ENCODE data around the gene ITPRIP. TPM values are rescaled to one million over a fixed set of nuclear protein-coding genes. Genes with fewer than 3 reads are reported as not detected.

Gene ITPRIP
- total RNA-seq, 1 experiment from 2014 or later = 22.5 TPM

DNA sequence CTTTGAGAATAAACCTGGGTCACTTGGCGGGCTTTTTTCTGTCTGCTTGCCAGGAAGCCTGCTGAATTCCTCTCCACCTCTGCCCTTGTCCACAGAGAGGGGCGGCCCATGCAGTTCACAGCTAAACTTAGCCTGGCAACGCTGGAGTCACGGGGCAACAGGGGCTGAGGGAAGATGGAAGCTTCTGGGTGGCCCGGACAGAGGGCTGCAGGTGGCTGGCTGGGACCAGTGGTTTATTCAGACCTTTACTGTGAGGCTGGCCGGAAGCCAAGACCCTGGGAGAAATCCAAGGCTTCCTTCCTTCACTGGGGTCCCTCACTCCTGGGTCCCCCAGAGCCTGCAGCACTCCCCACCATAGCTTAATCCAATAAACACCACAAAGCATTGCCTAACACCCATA is 17.0 kb downstream of the ITPRIP start:
- Histone ChIP-seq H3K4me2 (ENCODE audit: insufficient read depth, insufficient read length, low read length) (no peak overlapping the region), H3K9me3 (ENCODE audit: control insufficient read depth, low read depth, low read length) (no peaks in the 10 kb centered on the region), H3K23me2 (ENCODE audit: insufficient read length, low read depth, low read length, poor library complexity, severe bottlenecking) (no peaks in the 10 kb centered on the region), H4K91ac (ENCODE audit: insufficient read length, low read depth, low read length) (no peak overlapping the region), H3K27ac (ENCODE audit: insufficient read length, low read depth, low read length) (no peak overlapping the region), H2AFZ (ENCODE audit: low read length) (no peak overlapping the region), H2BK12ac (ENCODE audit: insufficient read length, low read depth, low read length) (no peak overlapping the region), H3K4ac (ENCODE audit: low read depth, low read length) (no peak overlapping the region), H3K4me1 (ENCODE audit: insufficient read depth, low read length) (peaks cover 27% of the 10 kb centered on the region), H3K79me1 (ENCODE audit: insufficient read depth, low read depth, low read length, poor library complexity, severe bottlenecking) (no peaks in the 10 kb centered on the region), H3K56ac (ENCODE audit: insufficient read length, low read depth, low read length) (no peak overlapping the region), H4K20me1 (ENCODE audit: control insufficient read depth, insufficient read depth, insufficient read length) (no peaks in the 10 kb centered on the region), H3K14ac (ENCODE audit: insufficient read depth, low read length) (no peak overlapping the region), H2BK5ac (ENCODE audit: insufficient read length, low read length) (no peak overlapping the region), H2BK20ac (ENCODE audit: low read depth, low read length, poor library complexity, severe bottlenecking) (no peak overlapping the region), H3K9ac (ENCODE audit: extremely low read depth, insufficient read length, low read length) (no peak overlapping the region), H2BK120ac (ENCODE audit: low read depth, low read length, poor library complexity, severe bottlenecking) (no peak overlapping the region), H4K8ac (replicated peaks; ENCODE audit: insufficient read length, low read depth, low read length) (no peak overlapping the region), H4K5ac (ENCODE audit: insufficient read length, low read depth, low read length) (no peak overlapping the region), H3T11ph (ENCODE audit: low read length) (no peak overlapping the region), H3K23ac (ENCODE audit: insufficient read length, low read depth, low read length) (no peak overlapping the region), H2AK5ac (ENCODE audit: insufficient read length, low read length) (no peak overlapping the region), H3K18ac (ENCODE audit: insufficient read length, low read depth, low read length) (no peak overlapping the region), H2BK15ac (ENCODE audit: low read depth, low read length) (no peak overlapping the region), H3K27me3 (ENCODE audit: insufficient read depth, low read length) (no peaks in the 10 kb centered on the region), H3K79me2 (ENCODE audit: insufficient read depth, low read length) (peaks cover 18% of the 10 kb centered on the region; the same call in 1 of the 2 replicates)
- DNase-seq = no peak
- Mint-ChIP-seq H3K4me1 (peaks cover 78% of the 10 kb centered on the region in 2 experiments), H3K27me3 (ENCODE audit: low read depth) (no peaks in the 10 kb centered on the region), H3K4me3 (no peak overlapping the region), H3K27ac (peak overlapping the region in 2 of 3 experiments; percentile 25 to 61; a peak in 2 of 7 replicates), H3K9me3 (no peaks in the 10 kb centered on the region), H3K36me3 (ENCODE audit: insufficient read depth in 1 of 3, low read depth in 3 of 3) (peaks cover 15 to 22% (median 19%) of the 10 kb centered on the region in 3 experiments)
- WGBS (ENCODE audit: extremely low coverage, insufficient read length, low lambda C conversion rate) = no CpG with 5 or more reads among the region's 6 CpGs
- TF ChIP-seq CTCF (conservative IDR thresholded peaks at IDR 0.05) = no peak
